ENCODE data around the gene DNASE1L1.

DNA sequence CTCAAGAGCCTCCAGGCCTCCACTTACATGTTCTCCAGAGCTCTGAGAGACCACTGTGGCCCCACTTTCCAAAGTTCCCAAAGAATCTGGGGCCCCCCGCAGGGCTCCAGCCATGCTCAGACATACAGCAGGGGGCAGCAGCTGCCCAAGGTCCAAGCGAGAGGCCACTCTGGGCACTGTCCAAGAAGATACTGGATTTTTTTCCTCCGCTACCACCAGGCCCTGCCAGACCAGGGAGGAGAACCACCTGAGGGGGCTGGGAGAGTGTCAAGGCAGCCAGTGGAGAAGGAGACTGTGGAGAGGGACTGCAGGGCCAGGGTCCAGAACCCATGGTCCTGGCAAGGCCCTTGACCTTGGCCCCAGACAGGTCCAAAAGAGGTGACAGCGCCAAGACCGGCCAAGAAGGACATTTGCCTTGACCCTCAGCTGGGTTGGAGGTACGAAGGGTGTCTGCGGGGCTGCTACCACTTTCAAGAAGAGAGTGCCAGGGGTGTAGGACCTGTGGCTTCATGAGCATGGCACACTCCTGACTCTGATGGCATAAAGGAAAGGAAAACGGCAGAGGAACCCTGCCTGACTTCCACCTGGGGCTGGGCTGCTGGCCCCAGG lies 24.7 kb downstream of the DNASE1L1 start:
- TF ChIP-seq CTCF (IDR thresholded peaks at IDR 0.05) (peak in 6 of 7 experiments; percentile 10 to 45 (median 19)), POLR2A (IDR thresholded peaks at IDR 0.05) (no peak)

Data from body of pancreas (tissue), 4 donors.